GM19324 (cell line): ENCODE data around the gene CACNA1F.

Experiments
- ATAC-seq: cut with Tn5 transposase; IDR thresholded peaks from one replicate; pipeline ENCODE4 v1.9.1; 2021; ENCODE audit warnings: mild to moderate bottlenecking, moderate library complexity; ENCODE audit not compliant: unreplicated experiment, low FRiP score

CACNA1F gene

GRCh38 chrX:49257846-49258748, 25.0 kb upstream of the CACNA1F start:
- no peak for ATAC-seq

GRCh38 chrX:49257074-49257790, 24.1 kb upstream of the CACNA1F start:
- no peak for ATAC-seq

DNA sequence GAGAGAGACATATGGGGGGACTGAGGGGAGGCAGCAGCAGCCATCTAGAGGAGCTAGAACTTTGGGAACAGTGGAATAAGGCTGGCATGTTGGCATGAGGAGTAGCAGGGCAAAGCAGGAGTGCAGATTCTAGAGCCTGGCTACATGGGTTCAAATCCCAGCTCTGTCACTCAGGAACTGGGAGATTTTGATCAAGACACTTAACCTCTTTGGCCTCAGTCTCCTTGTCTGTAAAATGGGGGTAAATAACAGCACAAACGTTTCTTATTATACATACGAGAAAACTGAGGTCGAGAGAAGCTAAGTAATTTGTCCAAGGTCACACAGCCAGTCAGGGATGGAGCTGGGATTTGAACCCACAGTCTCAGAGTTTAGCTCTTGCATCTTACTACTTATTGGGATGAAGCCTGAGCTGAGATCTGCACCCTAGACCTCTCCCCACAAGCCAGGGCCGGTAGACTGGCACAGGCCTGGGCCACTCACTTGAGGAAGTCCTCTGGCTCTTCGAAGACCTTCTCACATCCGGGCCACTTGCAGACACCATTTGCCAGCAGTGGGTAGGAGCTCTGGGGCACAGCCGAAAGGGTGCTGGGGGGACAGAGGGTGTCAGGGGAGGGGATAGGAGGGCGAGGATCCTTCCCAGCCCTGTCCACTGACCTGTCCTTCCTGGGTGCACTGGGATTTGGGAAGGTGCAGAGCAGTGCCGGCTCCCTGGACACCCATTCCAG, 23.3 kb upstream of the CACNA1F start:
- no peak for ATAC-seq

- ATAC-seq = no peak
These were observed 21.5 kb upstream of the CACNA1F start for GRCh38 chrX:49254639-49255038.

DNA sequence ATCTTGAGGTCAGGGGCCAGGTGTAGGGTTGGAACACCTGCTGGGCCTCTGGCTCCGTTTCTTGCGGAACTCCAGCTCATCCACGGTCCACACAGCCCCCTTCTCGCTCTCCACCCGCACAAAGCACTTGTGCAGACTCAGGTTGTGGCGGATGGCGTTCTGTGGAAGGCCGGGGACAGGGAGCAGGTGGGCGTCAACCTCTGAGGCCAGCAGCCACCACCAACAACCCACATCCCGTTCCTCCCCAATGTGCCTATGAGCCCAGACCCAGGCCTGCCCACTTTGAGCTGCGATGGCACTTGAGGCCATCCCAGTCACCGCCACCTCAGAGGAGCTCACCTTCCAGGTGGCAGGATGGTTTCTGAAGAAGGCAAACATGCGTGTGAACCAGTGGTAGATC, 18.2 kb upstream of the CACNA1F start:
- no peak for ATAC-seq

GRCh38 chrX:49250578-49250977, 17.4 kb upstream of the CACNA1F start:
- no peak for ATAC-seq

- no peak for ATAC-seq
These were observed 16.9 kb upstream of the CACNA1F start for GRCh38 chrX:49250066-49250465.

- ATAC-seq = no peak
These were observed 16.5 kb upstream of the CACNA1F start for GRCh38 chrX:49249616-49250015.

DNA sequence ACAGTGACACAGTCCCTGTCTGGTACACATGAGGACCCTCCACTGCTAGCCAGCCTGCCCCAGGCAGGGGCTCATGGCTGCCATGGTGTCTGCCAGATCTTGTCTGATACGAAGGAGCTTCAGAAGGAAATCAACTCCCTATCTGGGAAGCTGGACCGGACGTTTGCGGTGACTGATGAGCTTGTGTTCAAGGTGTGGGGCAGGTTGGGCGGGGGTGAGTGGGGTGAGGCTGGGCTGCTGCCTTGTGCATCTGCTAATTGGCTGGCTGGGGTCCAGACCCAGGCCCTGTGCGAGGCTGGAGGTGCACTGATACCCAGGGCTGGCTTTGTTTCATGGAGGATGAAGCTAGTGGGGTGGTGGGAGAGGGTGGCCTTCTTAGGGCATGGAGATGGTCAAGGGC, 15.9 kb upstream of the CACNA1F start:
- no peak for ATAC-seq

DNA sequence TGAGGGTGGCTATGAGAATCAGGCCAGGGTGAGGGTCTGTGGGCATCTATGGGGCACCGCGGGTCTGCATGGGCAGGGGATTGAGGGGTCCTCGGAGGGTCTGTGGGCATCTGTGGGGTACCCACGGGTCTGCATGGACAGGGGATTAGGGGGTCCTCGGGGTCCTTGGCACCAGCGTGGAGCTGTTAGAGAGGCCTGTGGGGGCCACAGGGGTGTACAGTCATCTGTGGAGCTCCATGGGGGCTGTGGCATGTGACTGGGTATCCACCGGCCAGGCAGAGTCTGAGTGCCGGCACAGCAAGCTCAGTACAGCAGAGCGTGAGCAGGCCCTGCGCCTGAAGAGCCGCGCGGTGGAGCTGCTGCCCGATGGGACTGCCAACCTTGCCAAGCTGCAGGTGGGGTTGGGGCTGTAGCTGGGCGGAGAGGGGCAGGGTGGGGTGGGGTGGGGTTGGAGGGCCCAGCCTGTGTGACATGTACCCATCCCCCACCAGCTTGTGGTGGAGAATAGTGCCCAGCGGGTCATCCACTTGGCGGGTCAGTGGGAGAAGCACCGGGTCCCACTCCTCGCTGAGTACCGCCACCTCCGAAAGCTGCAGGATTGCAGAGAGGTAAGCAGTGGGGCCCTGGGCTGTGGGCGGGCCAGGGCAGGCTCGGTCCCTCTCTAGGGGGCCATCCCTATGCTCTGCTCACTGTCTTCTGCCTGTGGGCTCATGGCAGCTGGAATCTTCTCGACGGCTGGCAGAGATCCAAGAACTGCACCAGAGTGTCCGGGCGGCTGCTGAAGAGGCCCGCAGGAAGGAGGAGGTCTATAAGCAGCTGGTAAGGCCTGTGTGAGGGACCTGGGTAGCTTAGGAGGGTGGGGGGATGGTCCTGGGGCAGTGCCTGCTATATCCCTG, 15.0 kb upstream of the CACNA1F start:
- no peak for ATAC-seq

DNA sequence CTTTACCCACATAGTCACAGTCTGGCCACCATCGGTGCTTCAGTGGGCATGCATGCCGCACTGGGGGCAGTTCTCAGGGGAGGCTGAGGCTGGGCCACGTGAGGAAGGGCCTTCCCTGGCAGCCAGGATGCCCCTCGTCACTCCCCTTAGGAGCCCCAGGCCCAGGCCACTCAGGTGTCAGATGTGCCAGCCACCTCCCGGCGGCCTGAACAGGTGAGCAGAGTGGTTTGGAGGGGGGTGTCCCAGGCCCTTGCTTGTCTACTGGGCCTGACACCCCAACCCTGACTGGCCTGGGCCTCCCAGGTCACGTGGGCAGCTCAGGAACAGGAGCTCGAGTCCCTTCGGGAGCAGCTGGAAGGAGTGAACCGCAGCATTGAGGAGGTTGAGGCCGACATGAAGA, 14.2 kb upstream of the CACNA1F start:
- ATAC-seq = no peak

DNA sequence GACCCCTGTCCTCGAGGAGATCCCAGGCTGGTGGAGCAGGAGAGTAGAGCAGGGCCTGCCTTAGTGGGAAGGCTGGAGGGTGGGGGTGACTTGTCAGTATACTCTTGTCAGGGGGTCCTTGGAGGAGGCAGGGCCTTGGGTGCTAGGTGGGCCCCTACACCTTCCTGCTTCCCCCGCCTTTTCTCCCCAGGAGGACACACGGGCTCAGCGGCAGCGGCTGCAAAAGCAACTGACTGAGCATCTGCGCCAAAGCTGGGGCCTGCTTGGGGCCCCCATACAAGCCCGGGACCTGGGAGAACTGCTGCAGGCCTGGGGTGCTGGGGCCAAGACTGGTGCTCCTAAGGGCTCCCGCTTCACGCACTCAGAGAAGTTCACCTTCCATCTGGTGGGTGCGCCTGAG, 13.4 kb upstream of the CACNA1F start:
- ATAC-seq = no peak

DNA sequence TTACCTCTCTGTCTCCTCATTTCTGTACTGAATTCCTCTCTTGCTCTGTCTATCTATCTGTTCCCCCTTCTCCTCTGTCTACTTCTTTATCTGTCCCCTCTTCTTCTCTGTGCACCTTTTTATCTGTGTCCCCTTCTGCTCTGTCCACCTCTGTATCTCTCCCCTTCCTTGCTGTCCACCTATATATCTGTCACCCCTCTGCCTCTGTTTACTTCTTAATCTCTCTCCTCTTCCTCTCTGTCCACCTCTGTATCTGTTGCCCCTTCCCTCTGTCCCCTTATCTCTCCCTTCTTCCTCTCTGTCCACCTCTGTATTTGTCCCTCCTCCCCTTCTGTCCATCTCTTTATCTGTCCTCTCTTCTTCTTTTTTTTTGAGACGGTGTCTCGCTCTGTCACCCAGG, 11.1 kb upstream of the CACNA1F start:
- no peak for ATAC-seq

DNA sequence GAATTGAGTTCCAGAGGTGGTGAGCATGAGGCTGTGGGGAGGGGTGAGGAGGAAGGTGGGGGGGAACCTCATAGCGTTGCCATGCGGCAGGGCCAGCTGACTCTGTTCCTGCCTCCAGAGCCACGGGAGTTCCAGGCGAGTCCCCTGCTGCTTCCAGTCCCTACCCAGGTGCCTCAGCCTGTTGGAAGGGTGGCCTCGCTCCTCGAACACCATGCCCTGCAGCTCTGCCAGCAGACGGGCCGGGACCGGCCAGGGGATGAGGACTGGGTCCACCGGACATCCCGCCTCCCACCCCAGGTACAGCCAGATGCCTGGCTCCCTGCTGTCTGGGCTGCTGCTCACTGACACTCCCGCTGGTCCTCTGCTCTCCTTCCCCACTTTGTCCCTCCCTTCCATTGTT, 10.0 kb upstream of the CACNA1F start:
- no peak for ATAC-seq

GRCh38 chrX:49242545-49243066, 9.5 kb upstream of the CACNA1F start:
- no peak for ATAC-seq

GRCh38 chrX:49238735-49239134, 5.6 kb upstream of the CACNA1F start:
- no peak for ATAC-seq

- ATAC-seq = no peak
These were observed 3.9 kb upstream of the CACNA1F start for GRCh38 chrX:49237060-49237459.

DNA sequence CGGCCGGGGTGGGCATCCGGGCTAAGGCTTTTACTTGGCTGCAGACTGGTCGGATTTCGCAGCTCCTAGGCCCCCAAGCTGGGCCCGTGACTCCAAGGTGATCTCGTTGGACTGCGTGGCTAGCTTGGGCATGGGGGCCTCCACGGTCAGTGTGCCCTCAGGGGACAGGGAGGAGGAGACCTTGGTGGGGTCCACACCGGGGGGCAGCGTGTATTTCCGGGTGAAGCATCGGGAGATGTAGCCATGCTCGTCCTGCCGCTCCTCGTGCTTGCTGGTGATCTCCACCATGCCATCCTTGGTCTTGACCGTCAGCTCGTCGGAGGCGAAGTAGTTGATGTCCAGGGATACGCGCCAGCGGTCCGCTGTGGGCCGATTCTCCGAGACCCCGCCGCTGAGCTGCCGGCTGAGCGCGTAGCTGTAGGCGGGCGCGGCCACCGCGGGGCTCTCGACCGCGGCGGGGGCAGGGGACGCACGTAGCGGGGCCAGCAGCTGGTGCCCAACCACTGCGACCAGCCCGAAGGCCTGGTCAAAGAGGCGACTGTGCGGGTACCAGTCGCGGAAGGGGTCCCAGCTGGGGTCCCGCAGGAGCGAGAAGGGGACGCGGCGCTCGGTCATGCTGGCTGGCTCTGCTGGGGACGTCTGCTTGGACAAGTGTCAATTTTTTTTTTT, 881 bp upstream of the CACNA1F start:
- no peak for ATAC-seq

- ATAC-seq = no peak
These were observed 615 bp downstream of the CACNA1F start for GRCh38 chrX:49232525-49232924.
